HEK293 (cell line): ENCODE data around the gene AGAP3.

ENCODE experiments used
- GFI1B ChIP-seq: fragments of 450-650 bp; formaldehyde crosslinking; IDR thresholded peaks from 2 replicates; pipeline ENCODE4 v1.5.1; 2016; ENCODE audit warnings: missing biosample characterization, missing genetic modification characterization
- KLF10 ChIP-seq: fragments of 450-650 bp; IDR thresholded peaks from 2 replicates; pipeline ENCODE4 v1.5.1; 2018; ENCODE audit warnings: missing biosample characterization, mild to moderate bottlenecking, missing genetic modification characterization
- KLF7 ChIP-seq: fragments of 450-650 bp; formaldehyde crosslinking; IDR thresholded peaks from 2 replicates; pipeline ENCODE4 v1.5.1; 2016; ENCODE audit warnings: missing biosample characterization, missing genetic modification characterization, borderline replicate concordance
- MYNN ChIP-seq: fragments of 450-650 bp; formaldehyde crosslinking; IDR thresholded peaks from 2 replicates; pipeline ENCODE4 v1.5.1; 2016; ENCODE audit warnings: missing biosample characterization, missing genetic modification characterization, borderline replicate concordance
- OSR2 ChIP-seq: fragments of 450-650 bp; formaldehyde crosslinking; IDR thresholded peaks from 2 replicates; pipeline ENCODE4 v1.5.1; 2016; ENCODE audit warnings: missing biosample characterization, missing genetic modification characterization
- OVOL3 ChIP-seq: fragments of 450-650 bp; formaldehyde crosslinking; IDR thresholded peaks from 2 replicates; pipeline ENCODE4 v1.5.1; 2016; ENCODE audit warnings: missing biosample characterization, missing genetic modification characterization
- PATZ1 ChIP-seq: fragments of 450-650 bp; formaldehyde crosslinking; IDR thresholded peaks from 2 replicates; pipeline ENCODE4 v1.5.1; 2016; ENCODE audit warnings: missing biosample characterization, missing genetic modification characterization
- PRDM1 ChIP-seq: fragments of 450-650 bp; formaldehyde crosslinking; IDR thresholded peaks from 2 replicates; pipeline ENCODE4; 2016; ENCODE audit warnings: missing biosample characterization, missing genetic modification characterization
- SP2 ChIP-seq: fragments of 450-650 bp; formaldehyde crosslinking; IDR thresholded peaks from 2 replicates; pipeline ENCODE4 v1.5.1; 2016; ENCODE audit warnings: missing biosample characterization, missing genetic modification characterization
- TCF7L2 ChIP-seq: IDR thresholded peaks from 2 replicates; pipeline ENCODE4 v1.6.1; 2011; ENCODE audit warnings: low read depth, mild to moderate bottlenecking, inconsistent platforms, low read length, moderate library complexity, borderline replicate concordance
- ZBTB10 ChIP-seq: fragments of 450-650 bp; formaldehyde crosslinking; IDR thresholded peaks from 2 replicates; pipeline ENCODE4 v1.5.1; 2016; ENCODE audit warnings: missing biosample characterization, missing genetic modification characterization
- ZBTB21 ChIP-seq: fragments of 450-650 bp; formaldehyde crosslinking; IDR thresholded peaks from 2 replicates; pipeline ENCODE4 v1.5.1; 2017; ENCODE audit warnings: missing biosample characterization, missing genetic modification characterization
- ZNF10 ChIP-seq: fragments of 450-650 bp; formaldehyde crosslinking; IDR thresholded peaks from 2 replicates; pipeline ENCODE4 v1.5.1; 2017; ENCODE audit warnings: missing biosample characterization, missing genetic modification characterization
- ZNF114 ChIP-seq: fragments of 450-650 bp; formaldehyde crosslinking; IDR thresholded peaks from 2 replicates; pipeline ENCODE4 v1.5.0; 2017; ENCODE audit warnings: missing biosample characterization, missing genetic modification characterization
- ZNF133 ChIP-seq: fragments of 450-650 bp; formaldehyde crosslinking; IDR thresholded peaks from 2 replicates; pipeline ENCODE4 v1.5.1; 2016; ENCODE audit warnings: missing biosample characterization, missing genetic modification characterization
- ZNF138 ChIP-seq: fragments of 450-650 bp; formaldehyde crosslinking; IDR thresholded peaks from 2 replicates; pipeline ENCODE4 v1.5.1; 2016; ENCODE audit warnings: missing biosample characterization, missing genetic modification characterization, borderline replicate concordance
- ZNF16 ChIP-seq: fragments of 450-650 bp; formaldehyde crosslinking; IDR thresholded peaks from 2 replicates; pipeline ENCODE4 v1.5.1; 2016; ENCODE audit warnings: low read depth, missing biosample characterization, missing genetic modification characterization
- ZNF174 ChIP-seq: fragments of 450-650 bp; formaldehyde crosslinking; IDR thresholded peaks from 2 replicates; pipeline ENCODE4 v1.5.0; 2017; ENCODE audit warnings: missing biosample characterization, mild to moderate bottlenecking, missing genetic modification characterization
- ZNF2 ChIP-seq: fragments of 450-650 bp; formaldehyde crosslinking; IDR thresholded peaks from 2 replicates; pipeline ENCODE4 v1.5.1; 2016; ENCODE audit warnings: missing biosample characterization, missing genetic modification characterization
- ZNF311 ChIP-seq: fragments of 450-650 bp; formaldehyde crosslinking; IDR thresholded peaks from 2 replicates; pipeline ENCODE4 v1.5.1; 2017; ENCODE audit warnings: missing biosample characterization, missing genetic modification characterization, borderline replicate concordance
- ZNF324 ChIP-seq: fragments of 450-650 bp; formaldehyde crosslinking; IDR thresholded peaks from 2 replicates; pipeline ENCODE4 v1.5.1; 2016; ENCODE audit warnings: missing biosample characterization, missing genetic modification characterization
- ZNF404 ChIP-seq: fragments of 450-650 bp; formaldehyde crosslinking; IDR thresholded peaks from 2 replicates; pipeline ENCODE4 v1.5.1; 2017; ENCODE audit warnings: missing biosample characterization, missing genetic modification characterization
- ZNF48 ChIP-seq: fragments of 450-650 bp; formaldehyde crosslinking; IDR thresholded peaks from 2 replicates; pipeline ENCODE4 v1.5.1; 2016; ENCODE audit warnings: missing biosample characterization, missing genetic modification characterization
- ZNF514 ChIP-seq: fragments of 450-650 bp; formaldehyde crosslinking; IDR thresholded peaks from 2 replicates; pipeline ENCODE4 v1.5.1; 2016; ENCODE audit warnings: missing biosample characterization, missing genetic modification characterization
- ZNF521 ChIP-seq: fragments of 450-650 bp; formaldehyde crosslinking; IDR thresholded peaks from 2 replicates; pipeline ENCODE4 v1.5.1; 2017; ENCODE audit warnings: missing biosample characterization, mild to moderate bottlenecking, missing genetic modification characterization
- ZNF529 ChIP-seq: fragments of 450-650 bp; formaldehyde crosslinking; IDR thresholded peaks from 2 replicates; pipeline ENCODE4 v1.5.1; 2017; ENCODE audit warnings: missing genetic modification characterization, missing biosample characterization; ENCODE audit not compliant: insufficient replicate concordance
- ZNF571 ChIP-seq: fragments of 450-650 bp; formaldehyde crosslinking; IDR thresholded peaks from 2 replicates; pipeline ENCODE4 v1.5.0; 2017; ENCODE audit warnings: missing biosample characterization, missing genetic modification characterization
- ZNF629 ChIP-seq: fragments of 450-650 bp; formaldehyde crosslinking; IDR thresholded peaks from 2 replicates; pipeline ENCODE4 v1.5.1; 2017; ENCODE audit warnings: missing biosample characterization, missing genetic modification characterization
- ZNF654 ChIP-seq: fragments of 450-650 bp; formaldehyde crosslinking; IDR thresholded peaks from 2 replicates; pipeline ENCODE4 v1.5.1; 2016; ENCODE audit warnings: low read depth, missing biosample characterization, missing genetic modification characterization
- ZNF660 ChIP-seq: fragments of 450-650 bp; IDR thresholded peaks from 2 replicates; pipeline ENCODE4 v1.5.1; 2018; ENCODE audit warnings: missing biosample characterization, mild to moderate bottlenecking, missing genetic modification characterization
- ZNF664 ChIP-seq: fragments of 450-650 bp; formaldehyde crosslinking; IDR thresholded peaks from 2 replicates; pipeline ENCODE4 v1.5.1; 2016; ENCODE audit warnings: missing biosample characterization, missing genetic modification characterization
- ZNF76 ChIP-seq: fragments of 450-650 bp; formaldehyde crosslinking; IDR thresholded peaks from 2 replicates; pipeline ENCODE4; 2016; ENCODE audit warnings: low read depth, missing biosample characterization, missing genetic modification characterization, borderline replicate concordance
- ZNF768 ChIP-seq: fragments of 450-650 bp; formaldehyde crosslinking; IDR thresholded peaks from 2 replicates; pipeline ENCODE4 v1.5.1; 2018; ENCODE audit warnings: missing biosample characterization, mild to moderate bottlenecking, missing genetic modification characterization
- ZNF791 ChIP-seq: fragments of 450-650 bp; formaldehyde crosslinking; IDR thresholded peaks from 2 replicates; pipeline ENCODE4 v1.5.1; 2016; ENCODE audit warnings: missing biosample characterization, missing genetic modification characterization
- ZNF843 ChIP-seq: fragments of 450-650 bp; formaldehyde crosslinking; IDR thresholded peaks from 2 replicates; pipeline ENCODE4 v1.5.1; 2016; ENCODE audit warnings: missing biosample characterization, missing genetic modification characterization
- ZSCAN23 ChIP-seq: fragments of 450-650 bp; formaldehyde crosslinking; IDR thresholded peaks from 2 replicates; pipeline ENCODE4 v1.5.1; 2016; ENCODE audit warnings: missing biosample characterization, missing genetic modification characterization
- ZSCAN5A ChIP-seq: fragments of 450-650 bp; formaldehyde crosslinking; IDR thresholded peaks from 2 replicates; pipeline ENCODE4 v1.5.1; 2016; ENCODE audit warnings: missing biosample characterization, missing genetic modification characterization
- ZXDB ChIP-seq: fragments of 450-650 bp; formaldehyde crosslinking; IDR thresholded peaks from 2 replicates; pipeline ENCODE4 v1.5.1; 2016; ENCODE audit warnings: missing biosample characterization, missing genetic modification characterization

The AGAP3 gene

GRCh38 chr7:151059367-151060112 is 26.7 kb upstream of the AGAP3 start, which contains the start of gene SLC4A2 (continued):
- TF ChIP-seq ZNF324 (no peak), GFI1B (tag by site-specific recombination) (no peak), ZXDB (0 out of 2 replicates have a peak, but pooled peaks have one; percentile 16), TCF7L2 (no peak), ZNF571 (tag by site-specific recombination) (no peak), ZNF768 (tag by site-specific recombination) (no peak), ZNF654 (tag by site-specific recombination) (no peak), ZSCAN5A (tag by site-specific recombination) (no peak), KLF7 (tag by site-specific recombination) (no peak), ZSCAN23 (tag by site-specific recombination) (no peak), ZNF48 (tag by site-specific recombination) (no peak), KLF10 (tag by site-specific recombination) (peak; percentile 69; the same call in 1 of the 2 replicates), ZNF843 (0 out of 2 replicates have a peak, but pooled peaks have one; percentile 14), ZNF10 (no peak), ZNF660 (no peak), ZNF404 (tag by site-specific recombination) (no peak), PRDM1 (no peak), SP2 (tag by site-specific recombination) (peak; percentile 59), OVOL3 (no peak), ZNF529 (tag by site-specific recombination) (no peak), ZBTB10 (peak; percentile 91), ZNF629 (tag by site-specific recombination) (peak; percentile 10; the same call in 1 of the 2 replicates), ZNF174 (tag by site-specific recombination) (no peak), ZNF664 (tag by site-specific recombination) (no peak), ZNF311 (tag by site-specific recombination) (no peak), ZNF114 (tag by site-specific recombination) (no peak), ZNF76 (tag by site-specific recombination) (peak; percentile 65; the same call in 1 of the 2 replicates), ZNF514 (tag by site-specific recombination) (no peak), MYNN (tag by site-specific recombination) (no peak), ZNF133 (tag by site-specific recombination) (no peak), ZNF791 (tag by site-specific recombination) (no peak), OSR2 (no peak), ZNF521 (tag by site-specific recombination) (no peak), PATZ1 (tag by site-specific recombination) (peak; percentile 81), ZNF138 (tag by site-specific recombination) (0 out of 2 replicates have a peak, but pooled peaks have one; percentile 33), ZNF16 (tag by site-specific recombination) (no peak), ZNF2 (tag by site-specific recombination) (no peak), ZBTB21 (no peak)
